Smooth muscle cell (in vitro differentiated cells): ENCODE data around the gene LIAS. TPM values are rescaled to one million over a fixed set of nuclear protein-coding genes. Genes with fewer than 3 reads are reported as not detected.

ENCODE experiments used
- DNase-seq: peaks from one replicate; lab custom pipeline; 2025; ENCODE audit not compliant: unreplicated experiment; lab: John Stamatoyannopoulos, UW
- H2AFZ ChIP-seq: fragments of 200-600 bp; sonication (generic); 2 replicates; pipeline ENCODE4 v1.6.0; 2016; ENCODE audit warnings: antibody characterized with exemption, low read depth, mild to moderate bottlenecking
- H3F3A ChIP-seq: fragments of 200-600 bp; sonication (generic); 2 replicates; pipeline ENCODE4 v1.6.0; 2017; ENCODE audit warnings: antibody characterized with exemption, low read depth
- H3K27ac ChIP-seq: fragments of 200-600 bp; sonication (generic); 2 replicates; pipeline ENCODE4 v1.5.1; 2016; ENCODE audit warnings: low read depth, mild to moderate bottlenecking
- H3K27me3 ChIP-seq: fragments of 200-600 bp; sonication (generic); 2 replicates; pipeline ENCODE4 v1.6.1; 2016; ENCODE audit warnings: low read depth, mild to moderate bottlenecking
- H3K36me3 ChIP-seq: fragments of 200-600 bp; sonication (generic); 2 replicates; pipeline ENCODE4 v1.5.1; 2016; ENCODE audit warnings: low read depth
- H3K4me1 ChIP-seq: fragments of 200-600 bp; sonication (generic); 2 replicates; pipeline ENCODE4 v1.5.1; 2016; ENCODE audit warnings: low read depth
- H3K4me2 ChIP-seq: fragments of 200-600 bp; sonication (generic); 2 replicates; pipeline ENCODE4 v1.6.0; 2016; ENCODE audit warnings: mild to moderate bottlenecking
- H3K4me3 ChIP-seq: fragments of 200-600 bp; sonication (generic); 2 replicates; pipeline ENCODE4 v1.5.1; 2016; ENCODE audit warnings: mild to moderate bottlenecking
- H3K79me2 ChIP-seq: fragments of 200-600 bp; sonication (generic); 2 replicates; pipeline ENCODE4 v1.6.0; 2016; ENCODE audit warnings: low read depth, mild to moderate bottlenecking
- H3K9ac ChIP-seq: fragments of 200-600 bp; sonication (generic); 2 replicates; pipeline ENCODE4 v1.6.0; 2016; ENCODE audit warnings: low read depth
- H3K9me3 ChIP-seq: fragments of 200-600 bp; sonication (generic); replicated peaks from 2 replicates; pipeline ENCODE4 v1.5.1; 2016; ENCODE audit warnings: low read depth
- H4K20me1 ChIP-seq: fragments of 200-600 bp; sonication (generic); 2 replicates; pipeline ENCODE4 v1.6.0; 2016; ENCODE audit warnings: low read depth
- WGBS: methylation state at CpG from one replicate; pipeline ENCODE4 v1.1.7; 2016; ENCODE audit warnings: low lambda C conversion rate; 5-methylcytosine and 5-hydroxymethylcytosine counted together
- polyA plus RNA-seq: library from polyadenylated mRNA; unstranded; fragments of >200 nt; fragmentation: Nextera tagmentation; extraction: Ambion mirVana; gene quantifications from 2 replicates; pipeline ENCODE4 v1.2.1, GENCODE V29; 2016
- total RNA-seq: library from RNA; depleted of rRNA; stranded (reverse); fragments of >200 nt; gene quantifications from 2 replicates; pipeline ENCODE4 v1.2.3, GENCODE V29; 2014
- TF ChIP-seq, protein P1 (sequence below): fragments of 200-600 bp; sonication (generic); IDR thresholded peaks from 2 replicates; pipeline ENCODE4 v1.5.1; 2017; ENCODE audit warnings: borderline replicate concordance, mild to moderate bottlenecking, antibody characterized with exemption; ENCODE audit not compliant: insufficient read depth, poor library complexity, severe bottlenecking

The LIAS gene
- total and polyA plus RNA-seq, 2 experiments from 2014 or later = 6.6 to 10.5 TPM

DNA sequence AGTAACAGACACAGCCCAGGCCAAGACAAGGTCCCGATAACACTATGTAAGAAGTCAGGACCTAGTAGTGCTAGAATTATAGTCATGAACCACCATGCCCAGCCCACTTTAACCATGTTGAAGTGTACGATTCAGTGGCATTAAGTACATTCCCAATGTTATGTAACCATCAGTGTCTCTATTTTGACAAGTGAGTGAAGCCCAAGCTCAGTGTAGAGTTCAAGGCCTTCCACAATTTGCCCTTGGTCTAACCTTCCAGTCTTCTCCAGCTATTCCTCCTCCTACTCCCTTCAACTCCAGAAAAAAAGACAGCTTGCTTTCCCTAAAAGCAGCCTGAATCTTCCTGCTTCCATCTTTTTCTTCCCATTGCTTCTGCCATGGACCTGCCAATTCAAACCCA is 31.5 kb downstream of the LIAS start:
- H3K79me2 ChIP-seq = no peaks in the 10 kb centered on the region
- H3K9ac ChIP-seq = no peak overlapping the region
- DNase-seq = no peak
- H3K4me3 ChIP-seq = no peak overlapping the region
- H3F3A ChIP-seq = no peaks in the 10 kb centered on the region
- H3K36me3 ChIP-seq = no peaks in the 10 kb centered on the region
- no peaks in the 10 kb centered on the region for H4K20me1 ChIP-seq
- no peak overlapping the region for H3K27ac ChIP-seq
- WGBS = 94% methylated on average over 2 of the region's 2 CpGs
- H2AFZ ChIP-seq = no peak overlapping the region
- H3K9me3 ChIP-seq = no peaks in the 10 kb centered on the region
- H3K4me2 ChIP-seq = no peak overlapping the region
- no peaks in the 10 kb centered on the region for H3K27me3 ChIP-seq
- TF ChIP-seq, protein P1, sequence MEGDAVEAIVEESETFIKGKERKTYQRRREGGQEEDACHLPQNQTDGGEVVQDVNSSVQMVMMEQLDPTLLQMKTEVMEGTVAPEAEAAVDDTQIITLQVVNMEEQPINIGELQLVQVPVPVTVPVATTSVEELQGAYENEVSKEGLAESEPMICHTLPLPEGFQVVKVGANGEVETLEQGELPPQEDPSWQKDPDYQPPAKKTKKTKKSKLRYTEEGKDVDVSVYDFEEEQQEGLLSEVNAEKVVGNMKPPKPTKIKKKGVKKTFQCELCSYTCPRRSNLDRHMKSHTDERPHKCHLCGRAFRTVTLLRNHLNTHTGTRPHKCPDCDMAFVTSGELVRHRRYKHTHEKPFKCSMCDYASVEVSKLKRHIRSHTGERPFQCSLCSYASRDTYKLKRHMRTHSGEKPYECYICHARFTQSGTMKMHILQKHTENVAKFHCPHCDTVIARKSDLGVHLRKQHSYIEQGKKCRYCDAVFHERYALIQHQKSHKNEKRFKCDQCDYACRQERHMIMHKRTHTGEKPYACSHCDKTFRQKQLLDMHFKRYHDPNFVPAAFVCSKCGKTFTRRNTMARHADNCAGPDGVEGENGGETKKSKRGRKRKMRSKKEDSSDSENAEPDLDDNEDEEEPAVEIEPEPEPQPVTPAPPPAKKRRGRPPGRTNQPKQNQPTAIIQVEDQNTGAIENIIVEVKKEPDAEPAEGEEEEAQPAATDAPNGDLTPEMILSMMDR = no peak
- H3K4me1 ChIP-seq = no peaks in the 10 kb centered on the region

GRCh38 chr4:39494354-39494753 is 35.5 kb downstream of the LIAS start:
- TF ChIP-seq, protein P1 = no peak
- H3K9me3 ChIP-seq = no peaks in the 10 kb centered on the region
- H4K20me1 ChIP-seq = no peaks in the 10 kb centered on the region
- H3K4me1 ChIP-seq = no peaks in the 10 kb centered on the region
- no peak overlapping the region for H3K27ac ChIP-seq
- peaks cover 7% of the 10 kb centered on the region for H3F3A ChIP-seq
- no peak overlapping the region for H3K4me2 ChIP-seq
- no peak overlapping the region for H2AFZ ChIP-seq
- H3K27me3 ChIP-seq = no peaks in the 10 kb centered on the region
- H3K79me2 ChIP-seq = no peaks in the 10 kb centered on the region
- peaks cover 4% of the 10 kb centered on the region for H3K36me3 ChIP-seq
- no peak overlapping the region for H3K9ac ChIP-seq
- DNase-seq = no peak
- WGBS = 89% methylated on average over 1 of the region's 1 CpG
- H3K4me3 ChIP-seq = no peak overlapping the region

- H3F3A ChIP-seq = peaks cover 11% of the 10 kb centered on the region
- H4K20me1 ChIP-seq = no peaks in the 10 kb centered on the region
- TF ChIP-seq, protein P1 = no peak
- H3K4me2 ChIP-seq = no peak overlapping the region
- no peaks in the 10 kb centered on the region for H3K27me3 ChIP-seq
- no peaks in the 10 kb centered on the region for H3K9me3 ChIP-seq
- peak overlapping the region; percentile 6 for H3K27ac ChIP-seq
- no peak overlapping the region for H3K4me3 ChIP-seq
- H2AFZ ChIP-seq = no peak overlapping the region
- peaks cover 7% of the 10 kb centered on the region for H3K36me3 ChIP-seq
- H3K79me2 ChIP-seq = no peaks in the 10 kb centered on the region
- H3K9ac ChIP-seq = no peak overlapping the region
- H3K4me1 ChIP-seq = no peaks in the 10 kb centered on the region
- 80% methylated on average over 4 of the region's 4 CpGs for WGBS
- no peak for DNase-seq
Observed at GRCh38 chr4:39495446-39496213, 36.8 kb downstream of the LIAS start.
